Dedifferentiated amniotic fluid mesenchymal stem cell (primary cell): ENCODE results near the gene DLEC1.

Experiments used
- DNase-seq: peaks from one replicate; pipeline ENCODE4 v3.0.0-alpha.2; 2016; ENCODE audit errors: extremely low spot score

DLEC1 gene

DNA sequence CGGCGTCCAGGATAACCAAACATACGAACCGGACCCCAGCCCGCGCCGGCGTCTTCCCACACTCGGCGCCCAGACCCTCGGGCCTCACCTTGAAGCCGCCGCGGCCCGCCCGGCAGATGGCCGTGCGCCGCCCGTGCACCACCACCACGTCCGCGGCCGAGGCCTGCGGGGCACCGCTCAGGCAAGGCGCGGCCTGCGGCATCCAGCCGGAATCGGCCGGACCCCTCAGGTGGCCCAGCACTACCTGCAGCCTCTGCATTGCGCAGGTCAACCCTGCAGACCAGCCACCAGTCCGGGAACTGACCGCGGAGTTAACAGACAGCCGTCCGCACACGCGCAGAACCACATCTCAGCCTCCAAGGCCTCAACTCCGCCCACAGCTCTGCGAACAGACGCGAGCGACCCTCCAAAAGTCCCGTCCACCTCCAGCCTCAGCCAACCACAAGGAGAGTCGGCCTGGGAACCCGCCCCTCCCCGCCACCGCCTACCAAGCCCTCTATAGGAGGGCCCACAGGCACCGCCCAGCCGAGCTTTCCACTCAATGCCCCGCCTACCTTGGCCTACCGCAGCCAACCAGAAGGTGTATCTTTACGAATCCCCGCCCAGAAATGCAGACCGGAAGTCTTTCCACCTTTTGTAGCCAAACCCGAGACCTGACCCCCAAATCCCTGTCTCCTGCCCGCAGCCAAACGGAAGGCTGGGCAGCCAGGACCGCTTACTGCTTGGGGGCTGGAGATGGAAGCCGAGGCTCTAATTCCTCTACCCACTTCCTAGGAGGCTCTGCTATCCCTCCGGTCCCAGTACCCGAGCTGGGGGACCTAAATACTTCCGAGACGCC lies 98.0 kb downstream of the DLEC1 start, which contains the start of gene ACAA1:
Gene ACAA1 (minus strand): TSS at position 351 of the 838 bp plus-strand sequence. CDS start 92 bp downstream, at position 259.
- peak; percentile 99 for DNase-seq

DNA sequence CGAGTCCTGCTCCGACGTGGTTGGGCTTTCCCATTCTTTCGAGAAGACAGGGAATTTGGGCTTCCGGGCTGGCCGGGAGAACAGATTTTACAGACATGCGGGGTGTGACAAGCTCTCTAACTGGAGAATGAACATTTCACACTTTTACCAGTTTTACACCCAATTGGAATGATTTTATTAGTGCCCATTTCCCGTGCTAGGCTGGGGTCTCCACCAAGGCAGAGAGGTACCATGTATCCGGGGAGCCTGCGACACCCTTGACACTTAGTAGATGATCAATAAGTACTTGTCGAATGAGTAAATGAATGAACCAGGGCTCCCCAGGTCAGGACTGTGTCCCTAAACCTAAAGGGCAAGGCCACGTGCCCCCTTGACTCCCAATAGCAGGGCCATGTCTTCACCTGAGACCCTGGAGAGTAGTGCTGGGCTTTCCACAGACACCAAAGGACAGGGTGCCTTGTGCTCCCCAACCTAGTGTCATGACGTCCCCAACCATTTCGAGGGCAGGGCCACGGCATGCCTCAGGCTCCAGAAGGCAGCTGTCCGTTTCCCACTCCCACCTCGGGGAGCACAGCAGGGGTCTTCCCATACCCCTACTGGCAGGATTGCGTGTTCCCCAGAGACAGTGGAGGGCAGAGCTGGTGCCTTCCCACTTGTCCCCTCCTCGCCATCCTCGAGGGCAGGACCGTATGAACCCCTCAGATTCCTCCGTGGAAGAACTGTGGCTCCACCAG lies 98.8 kb downstream of the DLEC1 start:
- no peak for DNase-seq

DNA sequence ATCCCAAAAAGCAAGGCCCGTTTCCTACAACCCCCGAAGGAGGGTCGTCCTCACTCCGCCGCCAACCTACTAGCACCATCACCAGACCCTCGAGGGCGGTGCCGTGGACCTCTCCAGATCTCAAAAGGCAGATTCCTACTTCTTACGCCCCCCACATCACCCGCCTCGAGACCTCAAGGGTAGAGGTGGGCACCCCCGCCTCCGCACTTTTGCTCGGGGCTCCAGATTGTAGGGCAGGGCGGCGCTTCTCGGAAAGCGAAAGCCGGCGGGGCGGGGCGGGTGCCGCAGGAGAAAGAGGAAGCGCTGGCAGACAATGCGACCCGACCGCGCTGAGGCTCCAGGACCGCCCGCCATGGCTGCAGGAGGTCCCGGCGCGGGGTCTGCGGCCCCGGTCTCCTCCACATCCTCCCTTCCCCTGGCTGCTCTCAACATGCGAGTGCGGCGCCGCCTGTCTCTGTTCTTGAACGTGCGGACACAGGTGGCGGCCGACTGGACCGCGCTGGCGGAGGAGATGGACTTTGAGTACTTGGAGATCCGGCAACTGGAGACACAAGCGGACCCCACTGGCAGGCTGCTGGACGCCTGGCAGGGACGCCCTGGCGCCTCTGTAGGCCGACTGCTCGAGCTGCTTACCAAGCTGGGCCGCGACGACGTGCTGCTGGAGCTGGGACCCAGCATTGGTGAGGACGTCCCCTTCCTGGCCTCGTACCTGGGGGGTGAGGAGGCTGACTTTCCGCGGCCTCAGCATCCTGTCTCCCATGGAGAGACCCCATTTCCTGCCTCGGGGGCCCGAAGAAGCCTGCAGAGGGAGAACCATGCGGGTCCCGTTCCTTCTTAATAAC lies 99.6 kb downstream of the DLEC1 start, which contains the start of gene MYD88:
Gene MYD88 (plus strand): TSS at position 313 of the 842 bp plus-strand sequence. CDS start 40 bp downstream, at position 353.
- peak; percentile 33 for DNase-seq

DNA sequence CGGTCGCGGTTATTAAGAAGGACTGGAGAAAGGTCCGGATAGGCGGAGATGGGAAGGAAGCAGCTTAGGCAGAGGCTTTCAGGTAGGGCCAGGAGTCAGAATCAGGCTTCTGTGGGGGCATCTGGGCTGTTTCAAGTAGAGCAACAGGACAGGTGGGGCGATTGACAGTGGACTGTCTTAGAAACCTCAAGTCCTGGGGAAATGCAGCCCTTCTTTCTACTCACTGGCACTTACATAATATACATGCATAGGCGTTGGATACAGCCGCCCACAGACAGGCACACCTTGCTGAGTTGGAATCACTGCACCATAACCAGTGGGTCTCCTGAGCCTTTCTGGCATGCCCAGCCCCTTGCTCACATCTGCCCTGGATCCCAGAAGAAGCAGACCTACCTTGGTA lies 100.2 kb downstream of the DLEC1 start:
- DNase-seq: no peak

DNA sequence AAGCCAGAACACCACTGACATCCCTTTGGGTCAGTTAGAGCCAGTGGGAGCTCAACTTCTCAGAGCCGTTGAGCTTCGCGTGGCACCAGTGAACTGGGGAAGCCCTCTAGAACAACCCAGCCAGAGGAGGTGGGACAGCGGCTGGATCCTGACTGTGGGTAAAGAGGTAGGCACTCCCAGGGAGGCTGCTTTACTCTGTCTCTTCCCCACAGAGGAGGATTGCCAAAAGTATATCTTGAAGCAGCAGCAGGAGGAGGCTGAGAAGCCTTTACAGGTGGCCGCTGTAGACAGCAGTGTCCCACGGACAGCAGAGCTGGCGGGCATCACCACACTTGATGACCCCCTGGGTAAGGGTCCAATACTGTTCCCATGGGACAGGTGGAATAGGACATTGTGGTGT lies 100.6 kb downstream of the DLEC1 start:
- no peak for DNase-seq

- DNase-seq: no peak
These were observed 101.5 kb downstream of the DLEC1 start for GRCh38 chr3:38140326-38141172.

GRCh38 chr3:38141173-38141951 lies 102.4 kb downstream of the DLEC1 start:
- no peak for DNase-seq

GRCh38 chr3:38141952-38142273 lies 102.9 kb downstream of the DLEC1 start:
- DNase-seq: no peak

- no peak for DNase-seq
These were observed 104.0 kb downstream of the DLEC1 start for GRCh38 chr3:38142959-38143358.

DNA sequence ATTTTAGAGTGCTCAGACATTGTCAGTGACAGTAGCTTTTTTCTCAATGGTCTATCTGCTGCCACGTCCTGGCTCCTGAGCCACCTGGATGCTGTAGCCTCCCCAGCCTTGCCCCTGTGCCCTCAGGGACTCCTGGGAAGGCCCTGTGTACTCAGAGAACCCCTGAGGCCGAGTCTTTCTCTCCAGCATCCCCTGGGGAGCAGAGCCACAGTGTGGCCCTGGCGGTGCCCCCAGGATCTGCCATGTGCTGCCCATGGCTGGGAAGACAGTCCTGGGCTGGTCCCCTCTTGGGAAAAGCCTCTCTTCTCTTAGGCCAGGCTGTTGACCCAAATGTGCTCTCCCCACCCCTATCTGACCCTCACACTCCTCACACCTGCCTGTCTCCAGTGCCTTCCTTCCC lies 104.5 kb downstream of the DLEC1 start:
- DNase-seq: no peak

DNA sequence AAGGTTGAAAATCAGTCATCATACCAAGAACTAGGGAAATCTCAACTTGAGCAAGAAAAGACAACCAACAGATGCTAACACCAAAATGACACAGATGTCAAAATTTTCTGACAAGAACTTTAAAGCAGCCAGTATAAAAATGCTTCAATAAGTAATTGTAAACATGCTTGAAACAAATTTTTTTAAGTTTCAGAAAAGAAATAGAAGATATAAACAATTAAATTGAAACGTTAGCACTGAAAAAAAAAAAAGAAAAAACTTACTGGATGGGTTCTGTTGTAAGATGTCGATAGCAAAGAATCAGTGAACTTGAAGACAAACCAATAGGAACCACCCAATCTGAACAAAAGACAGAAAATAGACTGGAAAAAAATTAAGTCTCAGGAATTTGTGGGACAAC lies 107.5 kb downstream of the DLEC1 start:
- no peak for DNase-seq

- no peak for DNase-seq
These were observed 108.4 kb downstream of the DLEC1 start for GRCh38 chr3:38147421-38147820.

- DNase-seq: no peak
These were observed 109.4 kb downstream of the DLEC1 start for GRCh38 chr3:38148311-38148882.

DNA sequence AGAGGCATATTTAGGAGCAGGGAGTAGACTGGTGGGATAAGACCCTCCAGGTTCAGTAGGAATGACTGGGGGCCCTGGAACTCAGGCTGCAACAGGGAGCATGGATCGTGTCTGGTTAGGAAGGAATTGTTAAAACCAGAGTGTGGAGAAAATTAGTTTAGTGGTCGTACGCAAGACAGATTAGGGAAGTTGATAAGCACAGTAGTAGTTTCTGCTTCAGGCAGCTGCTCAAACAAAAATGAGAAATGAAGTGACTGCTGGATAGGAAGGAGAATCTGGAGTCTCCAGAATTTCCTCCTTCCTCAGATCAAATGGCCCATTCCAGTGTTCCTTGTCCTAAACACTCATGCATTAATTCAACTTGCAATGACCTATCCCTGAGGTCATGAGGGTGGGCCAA lies 110.7 kb downstream of the DLEC1 start:
- no peak for DNase-seq

DNA sequence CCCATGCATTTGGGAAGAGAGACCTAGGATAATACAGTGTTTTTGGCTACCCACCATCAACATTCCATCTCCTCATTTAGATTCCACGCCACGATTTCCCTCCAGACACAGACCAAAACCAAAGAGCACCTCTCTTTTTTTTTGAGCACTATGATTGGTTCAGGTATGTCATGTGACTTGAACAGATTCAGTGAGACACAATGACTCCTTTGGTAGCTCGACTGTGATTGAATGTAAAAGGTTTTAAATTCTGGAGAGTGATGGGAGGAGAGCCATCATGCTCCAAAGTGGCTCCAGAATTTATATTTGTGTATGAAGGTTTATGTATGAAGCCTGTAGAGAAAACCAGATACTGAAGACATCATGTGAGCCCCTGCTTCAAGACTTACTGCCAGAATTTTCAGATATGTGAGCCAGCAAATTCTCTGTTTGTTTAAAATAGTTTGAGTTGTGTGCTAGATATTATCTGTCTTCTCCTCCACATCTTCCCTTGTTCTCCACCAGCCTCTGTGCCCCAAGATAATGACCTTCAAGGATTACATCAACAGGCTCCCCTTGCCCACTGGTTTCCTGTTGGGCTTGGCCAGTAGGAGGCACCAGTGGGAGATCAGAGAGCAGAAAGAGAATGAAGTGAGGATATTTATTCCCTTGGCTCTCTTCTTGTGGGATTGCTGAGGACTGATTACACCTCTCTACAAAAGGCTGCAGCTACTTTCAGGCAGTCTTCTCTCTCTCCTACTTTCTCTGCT lies 111.9 kb downstream of the DLEC1 start:
- DNase-seq: no peak

DNA sequence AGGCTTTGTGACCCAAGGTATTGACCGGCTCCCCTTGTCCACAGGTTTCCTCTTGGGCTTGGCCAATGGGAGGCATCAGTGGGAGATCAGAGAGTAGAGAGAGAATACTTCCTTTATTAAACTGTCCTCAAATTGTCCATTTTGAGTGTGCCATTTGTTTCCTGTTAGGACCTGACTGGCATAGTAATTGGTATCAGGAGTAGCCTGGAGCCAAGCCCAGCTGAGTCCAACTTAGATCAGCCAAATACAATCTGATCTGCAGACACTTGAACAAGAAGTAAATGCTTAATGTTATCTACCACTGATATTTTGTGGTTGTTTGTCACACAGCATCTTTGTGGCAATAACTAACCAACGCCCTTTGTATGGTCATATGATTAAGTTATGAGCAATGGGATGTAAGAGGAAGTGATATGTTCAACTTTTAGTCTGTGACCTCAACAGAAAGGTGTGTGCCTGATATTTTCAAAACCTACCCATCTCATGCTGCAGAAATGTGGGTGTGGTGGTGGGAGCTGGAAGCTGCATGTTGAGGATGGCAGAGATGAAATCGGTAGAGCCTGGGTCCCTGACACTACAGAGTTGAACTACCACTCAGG lies 112.8 kb downstream of the DLEC1 start:
- DNase-seq: no peak

GRCh38 chr3:38152609-38153008 lies 113.6 kb downstream of the DLEC1 start:
- DNase-seq: no peak

DNA sequence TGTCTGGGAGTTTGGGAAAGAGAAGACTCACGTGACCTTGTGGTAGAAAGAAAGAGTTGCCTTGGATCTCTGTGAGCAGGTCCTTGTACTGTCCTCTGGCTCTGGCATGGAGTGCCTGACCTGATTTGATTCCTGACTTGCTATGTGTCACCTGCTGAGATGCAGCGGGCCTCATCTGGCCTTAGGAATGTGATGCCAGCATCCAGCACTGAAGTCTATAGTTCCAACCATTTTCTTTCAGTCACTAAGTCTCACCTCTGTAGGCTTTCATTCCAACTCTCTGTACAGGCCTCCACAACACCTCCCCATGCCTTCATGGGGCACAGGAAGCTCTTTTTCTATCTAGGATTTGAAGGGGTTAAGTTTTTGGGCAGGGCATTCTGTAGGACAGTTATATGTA lies 114.2 kb downstream of the DLEC1 start:
- no peak for DNase-seq

DNA sequence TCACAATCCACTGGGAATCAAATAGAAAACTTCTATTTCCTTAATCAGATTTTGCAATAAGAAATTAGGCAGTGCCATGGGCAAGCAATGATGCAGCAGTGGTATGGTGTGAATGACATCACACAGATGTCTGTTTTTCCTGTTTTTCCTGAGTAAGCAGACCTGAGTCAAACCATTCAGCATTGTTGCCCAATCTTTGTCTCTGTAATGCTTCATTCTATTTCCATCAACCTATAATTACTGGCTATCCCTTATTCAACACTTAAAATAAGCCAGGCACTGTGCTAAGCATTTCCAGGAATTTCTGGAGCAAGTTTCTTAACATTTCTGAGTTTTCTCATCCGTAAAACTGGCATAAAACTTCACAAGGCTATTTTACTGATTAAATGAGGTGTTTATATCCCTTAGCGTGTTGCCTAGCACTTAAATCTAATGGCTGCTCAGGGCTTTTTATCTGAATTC lies 115.1 kb downstream of the DLEC1 start:
- peak; percentile 34 for DNase-seq
